BE2C (cell line): ENCODE measurements around the gene SIVA1.

Experiments used
- DNase-seq: peaks from one replicate; pipeline ENCODE4 v3.0.0-alpha.2; 2020
- H3K27me3 ChIP-seq: fragments of 250-450 bp; sonication (Bioruptor Pico); 2 replicates; pipeline ENCODE4 v1.5.1; 2020; ENCODE audit warnings: mild to moderate bottlenecking
- H3K36me3 ChIP-seq: fragments of 250-450 bp; sonication (Bioruptor Pico); 2 replicates; pipeline ENCODE4 v1.5.1; 2020; ENCODE audit warnings: mild to moderate bottlenecking
- H3K4me1 ChIP-seq: fragments of 250-450 bp; sonication (Bioruptor Pico); 2 replicates; pipeline ENCODE4 v1.5.1; 2020
- H3K4me3 ChIP-seq: 2 replicates; pipeline ENCODE4 v1.5.1; 2011; ENCODE audit warnings: low read depth, low read length
- H3K9me3 ChIP-seq: fragments of 250-450 bp; sonication (Bioruptor Pico); 2 replicates; pipeline ENCODE4 v1.5.1; 2020
- TF ChIP-seq, protein P1 (sequence below): IDR thresholded peaks from 2 replicates; pipeline ENCODE4 v1.5.1; 2012; ENCODE audit warnings: mild to moderate bottlenecking, low read depth, low read length

SIVA1 gene

DNA sequence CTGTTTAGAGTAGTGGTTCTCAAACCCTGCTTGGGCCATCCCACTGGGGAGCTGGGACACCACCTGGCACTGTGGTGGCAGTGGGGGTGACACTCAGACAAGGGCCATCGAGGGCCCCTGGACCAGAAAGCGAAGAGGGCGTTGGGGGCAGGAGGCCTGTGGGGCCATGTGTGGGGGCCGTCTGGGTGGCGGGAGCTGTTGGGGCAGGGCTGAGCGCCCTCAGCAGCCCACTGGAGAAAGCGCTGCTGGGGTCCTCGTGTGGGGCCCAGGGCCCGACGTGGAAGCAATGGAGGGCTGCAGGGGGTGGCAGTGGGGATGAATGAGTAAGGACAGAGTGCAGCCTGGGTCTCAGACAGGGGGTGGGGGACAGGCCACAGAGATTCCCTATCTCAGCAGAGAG, 34.8 kb upstream of the SIVA1 start:
- TF ChIP-seq, protein P1, sequence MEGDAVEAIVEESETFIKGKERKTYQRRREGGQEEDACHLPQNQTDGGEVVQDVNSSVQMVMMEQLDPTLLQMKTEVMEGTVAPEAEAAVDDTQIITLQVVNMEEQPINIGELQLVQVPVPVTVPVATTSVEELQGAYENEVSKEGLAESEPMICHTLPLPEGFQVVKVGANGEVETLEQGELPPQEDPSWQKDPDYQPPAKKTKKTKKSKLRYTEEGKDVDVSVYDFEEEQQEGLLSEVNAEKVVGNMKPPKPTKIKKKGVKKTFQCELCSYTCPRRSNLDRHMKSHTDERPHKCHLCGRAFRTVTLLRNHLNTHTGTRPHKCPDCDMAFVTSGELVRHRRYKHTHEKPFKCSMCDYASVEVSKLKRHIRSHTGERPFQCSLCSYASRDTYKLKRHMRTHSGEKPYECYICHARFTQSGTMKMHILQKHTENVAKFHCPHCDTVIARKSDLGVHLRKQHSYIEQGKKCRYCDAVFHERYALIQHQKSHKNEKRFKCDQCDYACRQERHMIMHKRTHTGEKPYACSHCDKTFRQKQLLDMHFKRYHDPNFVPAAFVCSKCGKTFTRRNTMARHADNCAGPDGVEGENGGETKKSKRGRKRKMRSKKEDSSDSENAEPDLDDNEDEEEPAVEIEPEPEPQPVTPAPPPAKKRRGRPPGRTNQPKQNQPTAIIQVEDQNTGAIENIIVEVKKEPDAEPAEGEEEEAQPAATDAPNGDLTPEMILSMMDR, result no peak
- no peaks in the 10 kb centered on the region for H3K9me3 ChIP-seq
- H3K27me3 ChIP-seq, result no peaks in the 10 kb centered on the region
- H3K4me1 ChIP-seq, result no peaks in the 10 kb centered on the region
- no peak overlapping the region for H3K4me3 ChIP-seq
- peaks cover 34% of the 10 kb centered on the region for H3K36me3 ChIP-seq
- no peak for DNase-seq

DNA sequence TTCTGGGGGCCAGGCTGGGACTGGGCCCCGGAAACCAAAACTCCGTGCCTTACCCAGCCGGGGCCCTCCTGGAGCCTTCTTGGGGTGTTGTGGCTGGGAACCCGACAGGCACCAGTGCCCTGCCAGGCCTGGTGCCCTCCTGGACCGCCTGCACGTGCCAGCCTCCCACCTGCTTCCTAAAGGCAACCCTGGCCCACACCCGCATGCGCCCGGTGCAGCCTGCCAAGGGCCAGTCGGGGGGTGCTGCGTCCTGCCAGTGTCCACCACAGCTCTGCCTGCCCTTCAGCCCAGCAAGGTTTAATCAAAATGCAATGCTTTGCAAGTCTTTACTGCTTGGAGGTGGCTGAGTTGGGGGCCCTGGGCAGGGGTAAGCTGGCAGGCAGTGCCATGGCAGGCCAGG, 34.1 kb upstream of the SIVA1 start:
- H3K4me3 ChIP-seq, result no peak overlapping the region
- no peaks in the 10 kb centered on the region for H3K27me3 ChIP-seq
- H3K36me3 ChIP-seq, result peaks cover 27% of the 10 kb centered on the region
- H3K9me3 ChIP-seq, result no peaks in the 10 kb centered on the region
- no peaks in the 10 kb centered on the region for H3K4me1 ChIP-seq
- no peak for DNase-seq
- TF ChIP-seq, protein P1, result no peak

DNA sequence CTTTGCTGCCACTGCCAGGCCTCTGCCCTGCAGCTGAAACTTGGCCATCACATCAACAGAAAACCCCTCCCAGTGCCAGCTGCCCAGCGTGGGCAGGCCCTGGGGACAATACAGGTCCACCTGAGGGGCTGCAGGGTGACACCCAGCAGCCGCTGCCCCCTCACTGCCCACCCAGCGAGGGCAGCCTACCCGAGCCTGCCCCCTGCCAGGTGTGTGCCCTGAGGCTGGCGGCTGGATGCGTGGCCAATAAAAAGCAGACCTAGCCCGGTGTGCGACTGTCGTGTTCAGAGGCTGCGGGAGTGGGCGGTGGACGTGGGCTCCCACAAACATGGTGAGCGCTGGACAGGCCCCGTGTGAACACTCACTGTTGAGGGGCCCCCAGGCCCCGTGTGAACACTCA, 33.6 kb upstream of the SIVA1 start:
- H3K27me3 ChIP-seq, result no peaks in the 10 kb centered on the region
- no peaks in the 10 kb centered on the region for H3K9me3 ChIP-seq
- DNase-seq, result no peak
- TF ChIP-seq, protein P1, result no peak
- H3K4me3 ChIP-seq, result no peak overlapping the region
- H3K36me3 ChIP-seq, result peaks cover 23% of the 10 kb centered on the region
- H3K4me1 ChIP-seq, result no peaks in the 10 kb centered on the region

DNA sequence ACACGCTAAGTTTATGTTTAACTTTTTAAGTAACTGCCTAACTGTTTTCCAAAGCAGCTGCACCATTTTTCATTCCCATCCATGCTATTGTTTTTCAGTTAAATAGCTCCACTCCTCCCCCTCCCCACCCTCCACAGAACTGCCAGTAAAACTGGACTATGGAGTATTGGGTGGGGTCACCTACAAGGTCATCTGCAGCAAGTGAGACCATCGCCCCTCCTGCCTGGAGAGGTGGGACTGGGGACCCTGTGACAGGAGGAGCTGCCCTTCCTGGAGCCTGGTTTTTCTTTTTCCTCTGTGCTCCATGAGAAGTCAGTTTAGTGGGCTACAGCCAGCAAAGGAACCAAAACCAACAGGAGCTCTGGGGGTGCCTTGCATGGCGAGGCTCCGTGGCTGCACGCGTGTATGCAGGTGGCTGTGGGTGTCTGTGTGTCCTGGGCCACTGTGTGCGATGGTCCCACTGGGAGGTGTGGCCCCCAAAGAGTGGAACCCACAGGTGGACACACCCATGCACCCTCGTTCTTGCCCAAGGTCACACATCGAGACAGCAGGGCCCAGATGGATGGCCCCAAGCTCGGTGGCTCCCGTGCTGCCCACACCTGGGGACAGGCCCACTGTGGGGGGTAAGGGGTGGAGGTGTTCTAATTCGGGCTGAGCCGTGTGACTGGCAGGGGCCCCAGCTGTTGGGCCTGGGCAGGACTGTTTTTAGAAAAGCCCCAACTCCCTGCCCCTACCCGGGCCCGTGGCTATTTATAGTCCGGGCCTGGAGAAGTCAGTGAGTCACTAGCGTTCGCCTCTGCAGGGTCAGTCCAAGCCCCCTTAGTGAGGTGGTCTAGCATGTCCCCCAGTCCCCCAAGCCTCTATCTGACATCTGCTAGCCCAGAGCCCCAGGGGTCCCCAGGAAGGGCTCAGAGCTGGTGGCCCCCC, 31.2 kb upstream of the SIVA1 start:
- 0 out of 2 replicates have a peak, but pooled peaks cover 13% of the 10 kb centered on the region for H3K36me3 ChIP-seq
- DNase-seq, result no peak
- TF ChIP-seq, protein P1, result no peak
- no peaks in the 10 kb centered on the region for H3K27me3 ChIP-seq
- peaks cover 4% of the 10 kb centered on the region; the same call in 1 of the 2 replicates for H3K4me1 ChIP-seq
- H3K4me3 ChIP-seq, result no peak overlapping the region
- no peaks in the 10 kb centered on the region for H3K9me3 ChIP-seq

DNA sequence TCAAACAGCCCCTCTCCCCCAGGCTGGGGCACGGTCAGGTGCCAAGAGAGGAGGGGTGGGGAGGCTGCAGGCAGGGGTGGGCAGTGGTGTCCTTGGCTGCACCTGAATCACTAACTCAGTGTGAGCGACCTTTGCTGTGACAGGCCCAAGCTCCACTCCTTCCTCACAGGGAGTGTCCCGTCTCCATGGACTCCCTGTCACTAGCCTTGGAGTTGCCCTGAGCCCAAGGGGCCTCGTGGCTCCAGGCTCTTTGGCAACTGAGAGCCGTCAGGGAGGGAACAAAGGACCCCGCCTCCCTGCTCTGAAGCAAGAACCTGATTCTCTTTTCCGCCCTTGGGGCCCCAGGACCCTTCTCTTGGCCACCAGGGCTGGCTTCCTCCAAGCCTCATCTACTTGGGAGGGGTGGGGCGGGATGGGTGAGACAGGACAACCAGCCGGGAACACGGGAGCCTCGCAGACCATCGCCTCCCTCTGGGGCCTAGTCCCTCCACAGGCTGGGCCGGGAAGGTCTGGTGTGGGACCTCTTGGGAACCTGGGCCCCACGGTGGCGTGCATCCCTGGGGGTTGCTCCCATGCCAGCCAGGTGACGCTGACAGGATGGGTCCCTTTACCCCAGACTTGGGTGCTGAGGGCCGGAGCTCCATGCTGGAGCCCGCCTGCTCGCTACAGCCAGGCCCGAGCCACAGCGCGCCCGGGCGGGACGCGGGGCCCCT, 29.9 kb upstream of the SIVA1 start:
- Histone ChIP-seq H3K9me3 (no peaks in the 10 kb centered on the region), H3K4me1 (peaks cover 4% of the 10 kb centered on the region; the same call in 1 of the 2 replicates), H3K27me3 (no peaks in the 10 kb centered on the region), H3K4me3 (no peak overlapping the region), H3K36me3 (0 out of 2 replicates have a peak, but pooled peaks cover 13% of the 10 kb centered on the region)
- TF ChIP-seq, protein P1, result no peak
- DNase-seq, result no peak
